Liver (tissue), 3 donors: Measurements from ENCODE around the gene GPR156.

Experiments
- GABPA ChIP-seq, 2 donors: IDR thresholded peaks in 1 of 2; conservative IDR thresholded peaks in 1 of 2; 2 replicates each; pipeline ENCODE4 v1.6.1; 2016; ENCODE audit warnings: antibody characterized with exemption in 2 of 2, mild to moderate bottlenecking in 1 of 2, moderate library complexity in 1 of 2
- TF ChIP-seq, protein P1 (sequence below): fragments of 150-350 bp; IDR thresholded peaks from 2 replicates; pipeline ENCODE4 v1.5.1; 2017; ENCODE audit warnings: improper control_type of control experiment, low read depth, low read length; ENCODE audit not compliant: missing input control
- TF ChIP-seq, protein P2 (sequence below): IDR thresholded peaks from 2 replicates; pipeline ENCODE4 v1.6.1; 2016; ENCODE audit warnings: antibody characterized with exemption, mild to moderate bottlenecking
- donor health status: healthy.
- donor health status: healthy.

DNA sequence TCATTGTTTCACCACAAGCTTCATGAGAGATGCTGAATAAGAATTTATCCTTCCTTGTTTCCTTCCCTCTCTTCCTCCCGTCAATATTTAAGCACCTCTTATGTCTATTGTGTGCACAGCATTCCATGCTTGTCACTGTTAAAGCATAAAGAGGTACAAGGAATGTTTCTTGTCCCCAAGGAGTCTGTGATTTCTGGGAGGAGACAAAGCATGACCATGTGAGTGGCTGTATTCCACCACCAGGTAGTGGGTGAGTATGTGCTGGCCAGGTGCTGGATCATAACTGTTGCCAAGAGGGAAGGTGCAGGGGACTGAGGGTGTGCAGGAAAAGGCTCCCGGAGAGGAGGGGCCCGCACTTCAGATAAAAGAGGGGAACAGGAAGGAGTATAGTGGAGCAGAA is 127.9 kb downstream of the GPR156 start:
- TF ChIP-seq, protein P1, sequence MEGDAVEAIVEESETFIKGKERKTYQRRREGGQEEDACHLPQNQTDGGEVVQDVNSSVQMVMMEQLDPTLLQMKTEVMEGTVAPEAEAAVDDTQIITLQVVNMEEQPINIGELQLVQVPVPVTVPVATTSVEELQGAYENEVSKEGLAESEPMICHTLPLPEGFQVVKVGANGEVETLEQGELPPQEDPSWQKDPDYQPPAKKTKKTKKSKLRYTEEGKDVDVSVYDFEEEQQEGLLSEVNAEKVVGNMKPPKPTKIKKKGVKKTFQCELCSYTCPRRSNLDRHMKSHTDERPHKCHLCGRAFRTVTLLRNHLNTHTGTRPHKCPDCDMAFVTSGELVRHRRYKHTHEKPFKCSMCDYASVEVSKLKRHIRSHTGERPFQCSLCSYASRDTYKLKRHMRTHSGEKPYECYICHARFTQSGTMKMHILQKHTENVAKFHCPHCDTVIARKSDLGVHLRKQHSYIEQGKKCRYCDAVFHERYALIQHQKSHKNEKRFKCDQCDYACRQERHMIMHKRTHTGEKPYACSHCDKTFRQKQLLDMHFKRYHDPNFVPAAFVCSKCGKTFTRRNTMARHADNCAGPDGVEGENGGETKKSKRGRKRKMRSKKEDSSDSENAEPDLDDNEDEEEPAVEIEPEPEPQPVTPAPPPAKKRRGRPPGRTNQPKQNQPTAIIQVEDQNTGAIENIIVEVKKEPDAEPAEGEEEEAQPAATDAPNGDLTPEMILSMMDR, result no peak
- TF ChIP-seq GABPA (IDR thresholded peaks at IDR 0.05 in 1 of 2, conservative IDR thresholded peaks at IDR 0.05 in 1 of 2), result no peak
- TF ChIP-seq, protein P2, sequence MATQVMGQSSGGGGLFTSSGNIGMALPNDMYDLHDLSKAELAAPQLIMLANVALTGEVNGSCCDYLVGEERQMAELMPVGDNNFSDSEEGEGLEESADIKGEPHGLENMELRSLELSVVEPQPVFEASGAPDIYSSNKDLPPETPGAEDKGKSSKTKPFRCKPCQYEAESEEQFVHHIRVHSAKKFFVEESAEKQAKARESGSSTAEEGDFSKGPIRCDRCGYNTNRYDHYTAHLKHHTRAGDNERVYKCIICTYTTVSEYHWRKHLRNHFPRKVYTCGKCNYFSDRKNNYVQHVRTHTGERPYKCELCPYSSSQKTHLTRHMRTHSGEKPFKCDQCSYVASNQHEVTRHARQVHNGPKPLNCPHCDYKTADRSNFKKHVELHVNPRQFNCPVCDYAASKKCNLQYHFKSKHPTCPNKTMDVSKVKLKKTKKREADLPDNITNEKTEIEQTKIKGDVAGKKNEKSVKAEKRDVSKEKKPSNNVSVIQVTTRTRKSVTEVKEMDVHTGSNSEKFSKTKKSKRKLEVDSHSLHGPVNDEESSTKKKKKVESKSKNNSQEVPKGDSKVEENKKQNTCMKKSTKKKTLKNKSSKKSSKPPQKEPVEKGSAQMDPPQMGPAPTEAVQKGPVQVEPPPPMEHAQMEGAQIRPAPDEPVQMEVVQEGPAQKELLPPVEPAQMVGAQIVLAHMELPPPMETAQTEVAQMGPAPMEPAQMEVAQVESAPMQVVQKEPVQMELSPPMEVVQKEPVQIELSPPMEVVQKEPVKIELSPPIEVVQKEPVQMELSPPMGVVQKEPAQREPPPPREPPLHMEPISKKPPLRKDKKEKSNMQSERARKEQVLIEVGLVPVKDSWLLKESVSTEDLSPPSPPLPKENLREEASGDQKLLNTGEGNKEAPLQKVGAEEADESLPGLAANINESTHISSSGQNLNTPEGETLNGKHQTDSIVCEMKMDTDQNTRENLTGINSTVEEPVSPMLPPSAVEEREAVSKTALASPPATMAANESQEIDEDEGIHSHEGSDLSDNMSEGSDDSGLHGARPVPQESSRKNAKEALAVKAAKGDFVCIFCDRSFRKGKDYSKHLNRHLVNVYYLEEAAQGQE, result no peak
